Fibroblast of pulmonary artery (primary cell): ENCODE results near the gene PKD1L1.
"Not testable (repeated sequence)": the region's sequence is repeated elsewhere in the genome, so short reads cannot be mapped to it uniquely, and the experiment has no call there.

Experiments
- DNase-seq: peaks from one replicate; pipeline ENCODE4 v3.0.0-alpha.2; 2010; ENCODE audit warnings: low read depth
- H3K4me3 ChIP-seq: replicated peaks from 2 replicates; pipeline ENCODE4 v1.5.1; 2011; ENCODE audit warnings: low read depth, mild to moderate bottlenecking, control low read depth, low read length, moderate library complexity
- TF ChIP-seq, protein P1 (sequence below): IDR thresholded peaks from 2 replicates; pipeline ENCODE4 v1.5.1; 2011; ENCODE audit warnings: mild to moderate bottlenecking, control low read depth, low read length, inconsistent platforms; ENCODE audit errors: missing control alignments

The PKD1L1 gene, protein sequence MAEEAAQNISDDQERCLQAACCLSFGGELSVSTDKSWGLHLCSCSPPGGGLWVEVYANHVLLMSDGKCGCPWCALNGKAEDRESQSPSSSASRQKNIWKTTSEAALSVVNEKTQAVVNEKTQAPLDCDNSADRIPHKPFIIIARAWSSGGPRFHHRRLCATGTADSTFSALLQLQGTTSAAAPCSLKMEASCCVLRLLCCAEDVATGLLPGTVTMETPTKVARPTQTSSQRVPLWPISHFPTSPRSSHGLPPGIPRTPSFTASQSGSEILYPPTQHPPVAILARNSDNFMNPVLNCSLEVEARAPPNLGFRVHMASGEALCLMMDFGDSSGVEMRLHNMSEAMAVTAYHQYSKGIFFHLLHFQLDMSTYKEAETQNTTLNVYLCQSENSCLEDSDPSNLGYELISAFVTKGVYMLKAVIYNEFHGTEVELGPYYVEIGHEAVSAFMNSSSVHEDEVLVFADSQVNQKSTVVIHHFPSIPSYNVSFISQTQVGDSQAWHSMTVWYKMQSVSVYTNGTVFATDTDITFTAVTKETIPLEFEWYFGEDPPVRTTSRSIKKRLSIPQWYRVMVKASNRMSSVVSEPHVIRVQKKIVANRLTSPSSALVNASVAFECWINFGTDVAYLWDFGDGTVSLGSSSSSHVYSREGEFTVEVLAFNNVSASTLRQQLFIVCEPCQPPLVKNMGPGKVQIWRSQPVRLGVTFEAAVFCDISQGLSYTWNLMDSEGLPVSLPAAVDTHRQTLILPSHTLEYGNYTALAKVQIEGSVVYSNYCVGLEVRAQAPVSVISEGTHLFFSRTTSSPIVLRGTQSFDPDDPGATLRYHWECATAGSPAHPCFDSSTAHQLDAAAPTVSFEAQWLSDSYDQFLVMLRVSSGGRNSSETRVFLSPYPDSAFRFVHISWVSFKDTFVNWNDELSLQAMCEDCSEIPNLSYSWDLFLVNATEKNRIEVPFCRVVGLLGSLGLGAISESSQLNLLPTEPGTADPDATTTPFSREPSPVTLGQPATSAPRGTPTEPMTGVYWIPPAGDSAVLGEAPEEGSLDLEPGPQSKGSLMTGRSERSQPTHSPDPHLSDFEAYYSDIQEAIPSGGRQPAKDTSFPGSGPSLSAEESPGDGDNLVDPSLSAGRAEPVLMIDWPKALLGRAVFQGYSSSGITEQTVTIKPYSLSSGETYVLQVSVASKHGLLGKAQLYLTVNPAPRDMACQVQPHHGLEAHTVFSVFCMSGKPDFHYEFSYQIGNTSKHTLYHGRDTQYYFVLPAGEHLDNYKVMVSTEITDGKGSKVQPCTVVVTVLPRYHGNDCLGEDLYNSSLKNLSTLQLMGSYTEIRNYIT (N-terminal part only)

DNA sequence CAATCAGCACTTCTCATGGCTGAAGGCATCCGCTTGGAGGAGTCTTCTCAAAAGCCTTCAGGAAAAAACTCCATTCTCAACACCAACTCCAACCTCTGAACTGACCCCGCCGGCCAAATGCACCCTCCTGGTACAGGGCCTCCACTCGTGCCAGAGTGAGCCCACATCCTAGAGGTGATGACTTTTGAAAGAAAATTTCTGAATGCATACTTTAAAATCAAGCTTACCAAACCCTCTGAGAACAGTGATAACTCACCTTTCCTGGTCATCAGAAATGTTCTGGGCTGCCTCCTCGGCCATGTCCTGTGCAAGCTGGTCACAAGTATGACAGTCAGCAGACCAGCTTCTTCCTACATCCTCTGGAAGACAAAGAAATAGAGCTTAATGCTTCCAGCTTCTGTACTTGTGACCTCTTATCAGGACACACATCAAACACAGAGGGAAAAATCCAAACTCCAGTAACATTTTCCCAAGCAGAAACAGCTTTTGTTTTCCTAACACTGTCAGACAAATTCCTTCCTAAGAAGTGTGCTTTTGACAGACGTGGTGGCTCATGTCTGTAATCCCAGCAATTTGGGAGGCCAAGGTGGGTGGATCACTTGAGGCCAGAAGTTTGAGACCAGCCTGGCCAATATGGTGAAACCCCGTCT is at the start of gene PKD1L1:
Gene PKD1L1 (minus strand): TSS at position 326 of the 650 bp plus-strand sequence. CDS start 26 bp downstream, at position 300.
- no peak for DNase-seq
- TF ChIP-seq, protein P1, sequence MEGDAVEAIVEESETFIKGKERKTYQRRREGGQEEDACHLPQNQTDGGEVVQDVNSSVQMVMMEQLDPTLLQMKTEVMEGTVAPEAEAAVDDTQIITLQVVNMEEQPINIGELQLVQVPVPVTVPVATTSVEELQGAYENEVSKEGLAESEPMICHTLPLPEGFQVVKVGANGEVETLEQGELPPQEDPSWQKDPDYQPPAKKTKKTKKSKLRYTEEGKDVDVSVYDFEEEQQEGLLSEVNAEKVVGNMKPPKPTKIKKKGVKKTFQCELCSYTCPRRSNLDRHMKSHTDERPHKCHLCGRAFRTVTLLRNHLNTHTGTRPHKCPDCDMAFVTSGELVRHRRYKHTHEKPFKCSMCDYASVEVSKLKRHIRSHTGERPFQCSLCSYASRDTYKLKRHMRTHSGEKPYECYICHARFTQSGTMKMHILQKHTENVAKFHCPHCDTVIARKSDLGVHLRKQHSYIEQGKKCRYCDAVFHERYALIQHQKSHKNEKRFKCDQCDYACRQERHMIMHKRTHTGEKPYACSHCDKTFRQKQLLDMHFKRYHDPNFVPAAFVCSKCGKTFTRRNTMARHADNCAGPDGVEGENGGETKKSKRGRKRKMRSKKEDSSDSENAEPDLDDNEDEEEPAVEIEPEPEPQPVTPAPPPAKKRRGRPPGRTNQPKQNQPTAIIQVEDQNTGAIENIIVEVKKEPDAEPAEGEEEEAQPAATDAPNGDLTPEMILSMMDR, result no peak
- H3K4me3 ChIP-seq, result no peak within 1 kb of the TSS

DNA sequence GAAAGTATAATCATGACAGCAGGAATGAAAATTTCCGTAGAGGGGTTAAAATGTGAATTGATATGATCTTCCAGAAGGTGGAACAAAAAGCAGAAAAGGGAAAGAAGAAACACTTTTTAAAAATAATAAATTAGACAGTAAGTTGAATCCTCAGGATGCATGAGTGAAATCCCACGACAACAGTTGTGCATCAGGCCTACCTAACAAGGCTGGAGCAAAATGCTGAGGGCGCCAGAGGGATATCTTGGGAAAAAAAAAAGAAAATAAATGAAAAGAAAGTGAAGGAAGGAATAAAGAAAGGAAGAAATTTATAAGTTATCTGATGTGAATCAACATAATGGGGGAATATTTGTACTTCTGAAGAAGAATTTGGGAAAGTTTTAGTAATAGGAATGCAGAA is 44.2 kb upstream of the PKD1L1 start:
- H3K4me3 ChIP-seq, result no peak overlapping the region
- no peak for DNase-seq
- TF ChIP-seq, protein P1, result peak; percentile 1

DNA sequence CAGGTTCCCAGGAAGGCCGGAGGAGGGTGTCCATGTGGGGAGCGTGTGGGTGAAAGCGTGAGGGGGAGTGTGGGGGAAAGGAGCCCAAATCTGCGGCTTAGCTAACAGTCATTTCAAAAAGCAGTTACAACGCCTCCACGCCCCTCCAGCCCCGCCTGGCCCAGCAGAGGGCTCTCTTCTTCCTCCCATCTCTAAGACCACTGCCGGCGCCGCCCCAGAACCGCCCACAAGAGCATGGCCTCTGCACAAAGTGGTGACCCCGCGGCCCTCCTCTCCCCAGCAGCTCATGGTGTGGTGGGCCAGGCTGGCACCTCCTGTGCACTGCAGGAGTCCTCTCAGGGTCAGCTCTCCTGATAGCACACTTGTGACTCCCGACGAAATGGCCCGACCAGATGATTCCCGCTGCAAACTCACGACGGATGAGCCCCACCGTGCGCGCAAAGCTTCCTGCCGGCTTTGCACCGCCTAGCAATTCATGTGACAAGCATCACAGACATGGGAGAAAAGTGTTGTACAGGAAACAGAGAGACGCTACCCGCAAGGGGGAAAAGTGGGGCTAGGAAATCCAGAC is 43.6 kb upstream of the PKD1L1 start:
- DNase-seq, result peak; percentile 77
- H3K4me3 ChIP-seq, result peak overlapping the region; percentile 53
- TF ChIP-seq, protein P1, result peak; percentile 77

DNA sequence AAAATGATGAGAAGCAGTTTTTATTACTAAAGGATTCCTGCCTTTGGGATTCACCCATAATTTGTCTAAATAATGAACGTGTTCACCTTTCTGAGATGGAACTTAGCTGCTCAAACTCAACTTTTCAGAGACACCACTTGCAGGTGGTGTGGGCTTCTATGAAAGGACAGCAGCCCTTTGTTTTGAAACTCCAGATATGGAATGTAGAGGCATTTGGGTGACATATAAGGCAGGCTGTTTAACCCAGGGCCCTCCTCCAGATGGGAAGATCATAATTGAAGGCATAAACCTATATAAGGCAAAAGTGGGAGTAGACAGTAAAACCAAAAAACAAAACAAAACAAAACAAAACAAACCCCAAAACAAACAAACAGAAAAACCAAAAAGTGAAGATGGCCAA is 43.0 kb upstream of the PKD1L1 start:
- DNase-seq, result no peak
- H3K4me3 ChIP-seq, result no peak overlapping the region
- TF ChIP-seq, protein P1, result no peak

DNA sequence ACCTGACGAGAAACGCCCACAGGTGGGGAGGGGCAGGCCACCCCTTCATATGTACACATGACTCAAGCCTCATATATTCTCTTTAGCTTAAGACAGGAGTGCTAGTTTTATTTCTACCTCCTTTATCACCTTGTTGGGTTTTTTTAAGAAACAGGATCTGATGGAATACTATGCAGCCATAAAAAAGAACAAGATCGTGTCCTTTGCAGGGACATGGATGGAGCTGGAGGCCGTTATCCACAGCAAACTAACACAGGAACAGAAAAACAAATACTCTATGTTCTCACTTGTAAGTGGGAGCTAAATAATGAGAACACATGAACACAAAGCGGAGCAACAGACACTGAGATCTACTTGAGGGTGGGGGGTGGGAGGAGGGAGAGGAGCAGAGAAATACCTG is 42.3 kb upstream of the PKD1L1 start:
- no peak for DNase-seq

DNA sequence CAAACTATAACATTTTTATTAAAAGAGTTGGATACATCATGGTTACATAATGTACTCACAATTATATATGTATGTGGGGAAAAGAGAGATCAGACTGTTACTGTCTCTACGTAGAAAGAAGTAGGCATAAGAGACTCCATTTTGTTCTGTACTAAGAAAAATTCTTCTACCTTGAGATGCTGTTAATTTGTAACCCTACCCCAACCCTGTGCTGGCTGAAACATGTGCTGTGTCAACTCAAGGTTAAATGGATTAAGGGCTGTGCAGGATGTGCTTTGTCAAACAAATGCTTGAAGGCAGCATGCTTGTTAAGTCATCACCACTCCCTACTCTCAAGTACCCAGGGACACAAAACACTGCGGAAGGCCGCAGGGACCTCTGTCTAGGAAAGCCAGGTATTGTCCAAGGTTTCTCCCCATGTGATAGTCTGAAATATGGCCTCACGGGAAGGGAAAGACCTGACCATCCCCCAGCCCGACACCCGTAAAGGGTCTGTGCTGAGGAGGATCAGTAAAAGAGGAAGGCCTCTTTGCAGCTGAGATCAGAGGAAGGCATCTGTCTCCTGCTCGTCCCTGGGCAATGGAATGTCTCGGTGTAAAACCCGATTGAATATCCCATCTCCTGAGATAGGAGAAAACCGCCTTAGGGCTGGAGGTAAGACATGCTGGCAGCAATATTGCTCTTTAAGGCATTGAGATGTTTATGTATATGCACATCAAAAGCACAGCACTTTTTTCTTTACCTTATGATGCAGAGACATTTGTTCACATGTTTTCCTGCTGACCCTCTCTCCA is 41.5 kb upstream of the PKD1L1 start:
- not testable (repeated sequence) for DNase-seq, H3K4me3 ChIP-seq

More for the DNA sequence above, 42.3 kb upstream of the PKD1L1 start:
- no peak overlapping the region for H3K4me3 ChIP-seq
- TF ChIP-seq, protein P1, result no peak
